GM12874 (cell line): ENCODE data around the gene TMEM100.

Experiments
- CTCF ChIP-seq: IDR thresholded peaks from 2 replicates; pipeline ENCODE4 v1.5.1; 2011; ENCODE audit warnings: low read depth, mild to moderate bottlenecking, control low read depth, low read length, moderate library complexity; ENCODE audit not compliant: insufficient read depth

TMEM100 gene

GRCh38 chr17:55722742-55723487, at the start of gene TMEM100:
TSS of gene TMEM100 (minus strand) at chr17:55722864. CDS start at chr17:55721070, 1,794 bp downstream.
- TF ChIP-seq CTCF, result no peak

- no peak for TF ChIP-seq CTCF
Measured at GRCh38 chr17:55772086-55772485, 49.4 kb upstream of the TMEM100 start.

- TF ChIP-seq CTCF, result 0 out of 2 replicates have a peak, but pooled peaks have one; percentile 20
Measured at GRCh38 chr17:55770196-55770870, 47.7 kb upstream of the TMEM100 start.

- no peak for TF ChIP-seq CTCF
Measured at GRCh38 chr17:55769625-55770000, 46.9 kb upstream of the TMEM100 start.

- TF ChIP-seq CTCF, result no peak
Measured at GRCh38 chr17:55768936-55769624, 46.4 kb upstream of the TMEM100 start.

GRCh38 chr17:55765472-55765871, 42.8 kb upstream of the TMEM100 start:
- no peak for TF ChIP-seq CTCF

GRCh38 chr17:55764610-55765009, 41.9 kb upstream of the TMEM100 start:
- TF ChIP-seq CTCF, result no peak
